K562 (cell line): Measurements from ENCODE around the gene SULT2A1. TPM values are rescaled to one million over a fixed set of nuclear protein-coding genes. Genes with fewer than 3 reads are reported as not detected.

ENCODE experiments used
- ATAC-seq: fragments of 200-7000 bp; cut with Tn5 transposase; 3 replicates; pipeline ENCODE4 v1.9.1; 2020; ENCODE audit warnings: moderate library complexity
- BruUV-seq: library from RNA; stranded (reverse); fragments of 400-500 nt; replicated peaks from 2 replicates; lab custom pipeline; 2021; lab: Mats Ljungman, UMichigan
- CTCF ChIA-PET: fragments of 300-600 bp; formaldehyde crosslinking; extraction: SDS; loops from one replicate; lab custom pipeline; 2021; ENCODE audit warnings: low intra/inter-chr PET ratio; lab: Yijun Ruan, JAX
- POLR2A ChIA-PET: fragments of 300-600, 350-650 bp; sonication (Branson Sonifier 250); formaldehyde crosslinking; extraction: SDS; loops from one replicate; lab custom pipeline; 2021; ENCODE audit warnings: antibody characterized with exemption, inconsistent platforms; lab: Yijun Ruan, JAX
- DNase-seq, 4 experiments: peaks; one replicate each; pipeline versions ENCODE4 v3.0.0 to v3.0.0-alpha.2; 2011 to 2018; ENCODE audit warnings: low spot score in 3 of 4, mixed read lengths in 3 of 4; ENCODE audit errors: extremely low read depth in 1 of 4
- FAIRE-seq: peaks from 2 replicates; lab custom pipeline; 2011; peaks lifted over from hg19 to GRCh38; lab: Jason Lieb, UNC
- H2AFZ ChIP-seq: 2 replicates; pipeline ENCODE4 v1.6.0; 2011; ENCODE audit warnings: low read depth, low read length, control low read depth, inconsistent platforms
- H3K27ac ChIP-seq: fragments of 200-600 bp; 3 replicates; pipeline ENCODE4 v1.8.0; 2011; ENCODE audit warnings: low read depth, mild to moderate bottlenecking, control low read depth, inconsistent platforms, low read length, moderate library complexity, mixed read lengths; ENCODE audit errors: extremely low read depth
- H3K27me3 ChIP-seq, 2 experiments: fragments of 300-600 bp in 1 of 2; 2 replicates in 1 of 2; 3 replicates in 1 of 2; pipeline versions ENCODE4 v1.6.0 to v1.8.0; 2011; ENCODE audit warnings: inconsistent platforms in 2 of 2, low read length in 2 of 2, mild to moderate bottlenecking in 1 of 2, mixed read lengths in 1 of 2, moderate library complexity in 1 of 2; ENCODE audit not compliant: control insufficient read depth in 2 of 2, insufficient read depth in 2 of 2
- H3K36me3 ChIP-seq: fragments of 300-600 bp; 3 replicates; pipeline ENCODE4 v1.8.0; 2011; ENCODE audit warnings: mild to moderate bottlenecking, low read length, inconsistent platforms; ENCODE audit not compliant: control insufficient read depth, insufficient read depth
- H3K4me1 ChIP-seq, 2 experiments: fragments of 200-600 bp in 1 of 2; replicated peaks in 1 of 2; 2 replicates in 1 of 2; 3 replicates in 1 of 2; pipeline versions ENCODE4 v1.5.1 to v1.8.0; 2011; ENCODE audit warnings: inconsistent platforms in 2 of 2, low read length in 2 of 2, mild to moderate bottlenecking in 1 of 2, mixed read lengths in 1 of 2, moderate library complexity in 1 of 2; ENCODE audit not compliant: control insufficient read depth in 2 of 2, insufficient read depth in 2 of 2
- H3K4me2 ChIP-seq: 2 replicates; pipeline ENCODE4 v1.6.1; 2011; ENCODE audit warnings: low read length, control low read depth, inconsistent platforms, mixed read lengths; ENCODE audit not compliant: insufficient read depth
- H3K4me3 ChIP-seq: fragments of 200-600 bp; sonication (generic), shearing (Covaris generic); 2 replicates; pipeline ENCODE4 v1.5.1; 2016; ENCODE audit warnings: control low read depth, inconsistent platforms
- H3K79me2 ChIP-seq: fragments of 200-600 bp; 3 replicates; pipeline ENCODE4 v1.8.0; 2011; ENCODE audit warnings: low read length, inconsistent platforms; ENCODE audit not compliant: control insufficient read depth, insufficient read depth
- H3K9ac ChIP-seq, 2 experiments: 2 replicates each; pipeline versions ENCODE4 v1.6.0 to v1.6.1; 2011; ENCODE audit warnings: low read depth in 2 of 2, low read length in 2 of 2, control low read depth in 1 of 2, inconsistent platforms in 1 of 2, mild to moderate bottlenecking in 1 of 2, mixed read lengths in 1 of 2; ENCODE audit not compliant: insufficient read depth in 1 of 2
- H3K9me1 ChIP-seq: one replicate; pipeline ENCODE4 v1.6.0; 2011; ENCODE audit warnings: inconsistent platforms, mild to moderate bottlenecking, low read length, moderate library complexity; ENCODE audit not compliant: control insufficient read depth, insufficient read depth
- H3K9me3 ChIP-seq: replicated peaks from 2 replicates; pipeline ENCODE4 v1.5.1; 2011; ENCODE audit warnings: low read depth, low read length, inconsistent platforms; ENCODE audit not compliant: control insufficient read depth, insufficient read depth
- H4K20me1 ChIP-seq: replicated peaks from 2 replicates; pipeline ENCODE4 v1.6.1; 2011; ENCODE audit warnings: low read length, inconsistent platforms, mixed read lengths; ENCODE audit not compliant: control insufficient read depth, insufficient read depth
- BCOR ChIP-seq: fragments of 450-650 bp; IDR thresholded peaks from 2 replicates; pipeline ENCODE4 v1.6.1; 2016
- CC2D1A ChIP-seq: fragments of 450-650 bp; IDR thresholded peaks from 2 replicates; pipeline ENCODE4 v1.6.1; 2017; ENCODE audit warnings: mild to moderate bottlenecking
- ERF ChIP-seq: fragments of 450-650 bp; formaldehyde crosslinking; IDR thresholded peaks from 2 replicates; pipeline ENCODE4 v1.4.0; 2020; ENCODE audit warnings: mild to moderate bottlenecking, mixed read lengths
- ESRRA ChIP-seq: fragments of 450-650 bp; IDR thresholded peaks from 2 replicates; pipeline ENCODE4 v1.6.1; 2014; ENCODE audit warnings: low read depth, mild to moderate bottlenecking, moderate library complexity, borderline replicate concordance
- KLF6 ChIP-seq: fragments of 250-450 bp; sonication (Bioruptor Pico); IDR thresholded peaks from 2 replicates; pipeline ENCODE4 v1.4.0; 2020; ENCODE audit warnings: mild to moderate bottlenecking, moderate library complexity, borderline replicate concordance
- LARP7 ChIP-seq: fragments of 450-650 bp; IDR thresholded peaks from 2 replicates; pipeline ENCODE4 v1.6.1; 2016
- NCOA6 ChIP-seq: fragments of 450-650 bp; IDR thresholded peaks from 2 replicates; pipeline ENCODE4 v1.6.1; 2017; ENCODE audit warnings: mild to moderate bottlenecking
- NFIC ChIP-seq: fragments of 450-650 bp; IDR thresholded peaks from 2 replicates; pipeline ENCODE4 v1.6.1; 2017; ENCODE audit warnings: mild to moderate bottlenecking, inconsistent platforms
- RBM25 ChIP-seq: fragments of 200-400 bp; formaldehyde crosslinking; IDR thresholded peaks from 2 replicates; pipeline ENCODE4 v1.6.1; 2018; ENCODE audit warnings: low read length, low read depth, moderate library complexity; ENCODE audit not compliant: severe bottlenecking
- RFX5 ChIP-seq: IDR thresholded peaks from 2 replicates; pipeline ENCODE4 v1.6.1; 2011; ENCODE audit warnings: low read depth, mild to moderate bottlenecking, improper control_type of control experiment, low read length
- SREBF2 ChIP-seq: sonication (generic); formaldehyde crosslinking; IDR thresholded peaks from 2 replicates; pipeline ENCODE4 v1.4.0; 2020; ENCODE audit warnings: mild to moderate bottlenecking, missing genetic modification reagents
- TAF7 ChIP-seq: fragments of 450-650 bp; IDR thresholded peaks from 2 replicates; pipeline ENCODE4 v1.6.1; 2016; ENCODE audit warnings: missing genetic modification characterization, missing compliant biosample characterization
- TARDBP ChIP-seq: fragments of 450-650 bp; IDR thresholded peaks from 2 replicates; pipeline ENCODE4 v1.6.1; 2016
- ZNF121 ChIP-seq: sonication (generic); formaldehyde crosslinking; conservative IDR thresholded peaks from 2 replicates; pipeline ENCODE4 v1.8.0; 2022; ENCODE audit warnings: missing genetic modification reagents
- ZNF311 ChIP-seq: fragments of 250-450 bp; sonication (Bioruptor Pico); IDR thresholded peaks from 2 replicates; pipeline ENCODE4 v1.4.0; 2020; ENCODE audit warnings: mild to moderate bottlenecking, moderate library complexity
- WGBS: fragments of 100-300 bp; shearing (Covaris generic); methylation state at CpG from one replicate; pipeline ENCODE4 v1.1.6; 2016; ENCODE audit warnings: low coverage, mixed read lengths; ENCODE audit not compliant: insufficient coverage; ENCODE audit errors: missing lambda C conversion rate; 5-methylcytosine and 5-hydroxymethylcytosine counted together
- in situ Hi-C: fragments of 300-500 bp; cut with MboI; formaldehyde crosslinking; loops from 4 replicates; pipeline ENCODE4 v1.15.0; 2018; ENCODE audit warnings: inconsistent platforms, mixed read lengths
- intact Hi-C: fragments of 100-400 bp; cut with micrococcal nuclease; formaldehyde crosslinking; loops from 2 replicates; pipeline ENCODE4 v1.14.2; 2022
- polyA plus RNA-seq, 8 experiments: library from polyadenylated mRNA; depleted of rRNA in 4 of 8; stranded (reverse) in 5 of 8; unstranded in 3 of 8; fragments of >200 nt; fragmentation: Nextera tagmentation in 2 of 8; fragmentation: Illumina TruSeq in 1 of 8; extraction: Ambion mirVana in 2 of 8; extraction: Trizol in 1 of 8; gene quantifications; 2 replicates each; pipeline versions ENCODE4 v1.2.1 to v1.2.3, GENCODE V29; 2011 to 2014; ENCODE audit warnings: inconsistent platforms in 1 of 8, missing spikeins in 1 of 8
- total RNA-seq, 7 experiments: library from RNA; depleted of rRNA in 6 of 7; stranded (reverse); fragments of >200 nt in 6 of 7; fragmentation: Illumina TruSeq in 2 of 7; extraction: Trizol in 2 of 7; gene quantifications; 2 replicates each; pipeline versions ENCODE4 v1.2.1 to v1.2.3, GENCODE V29; 2011 to 2021; ENCODE audit warnings: low replicate concordance in 1 of 7
- TF ChIP-seq, protein P1 (sequence below): fragments of 450-650 bp; IDR thresholded peaks from 2 replicates; pipeline ENCODE4 v1.6.1; 2016; ENCODE audit warnings: mild to moderate bottlenecking
- TF ChIP-seq, protein P2 (sequence below): fragments of 450-650 bp; IDR thresholded peaks from 2 replicates; pipeline ENCODE4 v1.6.1; 2016; ENCODE audit warnings: low read depth, mild to moderate bottlenecking, moderate library complexity

The SULT2A1 gene
- total and polyA plus RNA-seq, 9 of the 15 experiments (the other 6 are each of a cell fraction or from before 2014, with no cell fraction given): 0.03 to 0.25 (median 0.07) TPM; not detected in 4

DNA sequence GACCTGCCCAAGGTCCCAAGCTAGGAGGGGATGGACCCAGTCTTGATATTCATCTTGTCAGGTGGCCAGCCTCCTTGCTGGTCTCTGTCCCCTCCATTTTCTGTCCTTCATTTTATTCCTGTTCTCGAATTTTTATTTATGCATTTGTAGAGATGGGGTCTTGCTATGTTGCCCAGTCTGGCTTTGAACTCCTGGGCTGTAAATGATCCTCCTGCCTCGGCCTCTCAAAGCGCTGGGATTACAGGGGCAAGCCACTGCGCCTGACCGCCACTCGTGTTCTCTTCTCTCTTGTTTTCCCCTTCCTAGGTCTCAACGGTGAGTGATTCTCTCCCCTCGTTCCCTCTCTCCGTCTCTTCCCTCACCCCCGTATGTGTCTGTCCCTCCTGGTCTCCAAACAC lies 37.7 kb downstream of the SULT2A1 start:
- POLR2A ChIA-PET: interaction anchor here (2.4 kb wide), 1 partner anchor 22 kb away, joined by 6 read pairs; no protein-coding TSS in a partner anchor
- TF ChIP-seq, protein P1, sequence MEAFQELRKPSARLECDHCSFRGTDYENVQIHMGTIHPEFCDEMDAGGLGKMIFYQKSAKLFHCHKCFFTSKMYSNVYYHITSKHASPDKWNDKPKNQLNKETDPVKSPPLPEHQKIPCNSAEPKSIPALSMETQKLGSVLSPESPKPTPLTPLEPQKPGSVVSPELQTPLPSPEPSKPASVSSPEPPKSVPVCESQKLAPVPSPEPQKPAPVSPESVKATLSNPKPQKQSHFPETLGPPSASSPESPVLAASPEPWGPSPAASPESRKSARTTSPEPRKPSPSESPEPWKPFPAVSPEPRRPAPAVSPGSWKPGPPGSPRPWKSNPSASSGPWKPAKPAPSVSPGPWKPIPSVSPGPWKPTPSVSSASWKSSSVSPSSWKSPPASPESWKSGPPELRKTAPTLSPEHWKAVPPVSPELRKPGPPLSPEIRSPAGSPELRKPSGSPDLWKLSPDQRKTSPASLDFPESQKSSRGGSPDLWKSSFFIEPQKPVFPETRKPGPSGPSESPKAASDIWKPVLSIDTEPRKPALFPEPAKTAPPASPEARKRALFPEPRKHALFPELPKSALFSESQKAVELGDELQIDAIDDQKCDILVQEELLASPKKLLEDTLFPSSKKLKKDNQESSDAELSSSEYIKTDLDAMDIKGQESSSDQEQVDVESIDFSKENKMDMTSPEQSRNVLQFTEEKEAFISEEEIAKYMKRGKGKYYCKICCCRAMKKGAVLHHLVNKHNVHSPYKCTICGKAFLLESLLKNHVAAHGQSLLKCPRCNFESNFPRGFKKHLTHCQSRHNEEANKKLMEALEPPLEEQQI: no peak
- TF ChIP-seq ESRRA (no peak), TAF7 (no peak), BCOR (peak; percentile 37; the same call in 1 of the 2 replicates), CC2D1A (no peak), KLF6 (no peak), ERF (CRISPR knock-in tag) (no peak), NCOA6 (no peak), SREBF2 (no peak), NFIC (no peak), ZNF311 (CRISPR knock-in tag) (no peak), RBM25 (peak; percentile 64), ZNF121 (CRISPR knock-in tag) (peak; percentile 97), RFX5 (no peak), TARDBP (no peak), LARP7 (no peak)
- TF ChIP-seq, protein P2, sequence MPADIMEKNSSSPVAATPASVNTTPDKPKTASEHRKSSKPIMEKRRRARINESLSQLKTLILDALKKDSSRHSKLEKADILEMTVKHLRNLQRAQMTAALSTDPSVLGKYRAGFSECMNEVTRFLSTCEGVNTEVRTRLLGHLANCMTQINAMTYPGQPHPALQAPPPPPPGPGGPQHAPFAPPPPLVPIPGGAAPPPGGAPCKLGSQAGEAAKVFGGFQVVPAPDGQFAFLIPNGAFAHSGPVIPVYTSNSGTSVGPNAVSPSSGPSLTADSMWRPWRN: no peak
- no peak for DNase-seq
- Histone ChIP-seq H3K4me3 (no peak overlapping the region), H4K20me1 (no peaks in the 10 kb centered on the region), H3K4me2 (peak overlapping the region; percentile 78), H3K9ac (peak overlapping the region in 1 of 2 experiments; percentile 6; a peak in 1 of 4 replicates), H3K9me1 (peaks cover 2% of the 10 kb centered on the region), H3K36me3 (no peaks in the 10 kb centered on the region), H3K27ac (no peak overlapping the region), H2AFZ (peak overlapping the region; percentile 87), H3K79me2 (no peaks in the 10 kb centered on the region), H3K9me3 (no peaks in the 10 kb centered on the region), H3K4me1 (peaks cover 0 to 2% of the 10 kb centered on the region in 2 experiments; a peak in 1 of 5 replicates), H3K27me3 (peaks cover 0 to 2% of the 10 kb centered on the region in 2 experiments; a peak in 1 of 5 replicates)
- CTCF ChIA-PET: interaction anchor here (1.5 kb wide), 1 partner anchor 34 kb away, joined by 4 read pairs; no protein-coding TSS in a partner anchor
- BruUV-seq: no TSS peak
- ATAC-seq: no peak
- in situ Hi-C loops: no loop called here
- intact Hi-C loops: no loop called here
- 30% methylated on average over 9 of the region's 10 CpGs for WGBS
- no peak for FAIRE-seq
